Measurements from ENCODE around the gene CASP4.

- TF ChIP-seq CTCF (conservative IDR thresholded peaks at IDR 0.05 in 1 of 2, IDR thresholded peaks at IDR 0.05 in 1 of 2; ENCODE audit: extremely low read depth in 1 of 2, insufficient read depth in 1 of 2, low read depth in 1 of 2, low read length in 2 of 2) (no peak), EZH2 (IDR thresholded peaks at IDR 0.05; ENCODE audit: borderline replicate concordance, low read length) (no peak)
Observed at GRCh38 chr11:104908186-104908531, 60.2 kb downstream of the CASP4 start.
